SK-N-SH (cell line): Measurements from ENCODE around the gene EFTUD2. TPM values are rescaled to one million over a fixed set of nuclear protein-coding genes. Genes with fewer than 3 reads are reported as not detected.

Source experiments
- CTCF ChIA-PET: fragments of 300-600, 350-600 bp; formaldehyde crosslinking; extraction: SDS; loops from one replicate; lab custom pipeline; 2021; lab: Yijun Ruan, JAX
- POLR2A ChIA-PET: fragments of 350-600 bp; sonication (Branson Sonifier 250); formaldehyde crosslinking; extraction: SDS; loops from one replicate; lab custom pipeline; 2020; ENCODE audit warnings: antibody characterized with exemption, inconsistent platforms; lab: Yijun Ruan, JAX
- DNase-seq: peaks from one replicate; pipeline ENCODE4 v3.0.0; 2012
- H2AFZ ChIP-seq: fragments of 200-600 bp; sonication (generic); 2 replicates; pipeline ENCODE4 v1.8.1; 2016; ENCODE audit warnings: antibody characterized with exemption, mild to moderate bottlenecking, low read depth
- H3F3A ChIP-seq: fragments of 200-600 bp; sonication (generic); replicated peaks from 2 replicates; pipeline ENCODE3; 2016; ENCODE audit warnings: antibody characterized with exemption, mild to moderate bottlenecking; ENCODE audit not compliant: insufficient read depth
- H3K27ac ChIP-seq, 2 experiments: fragments of 200-500 bp in 1 of 2; fragments of 200-600 bp in 1 of 2; sonication (Bioruptor generic) in 1 of 2; sonication (generic), shearing (Covaris generic) in 1 of 2; 2 replicates each; pipeline versions ENCODE4 v1.5.1 to v1.6.1; 2014 to 2016; ENCODE audit warnings: low read depth in 2 of 2, inconsistent platforms in 1 of 2, low read length in 1 of 2, mild to moderate bottlenecking in 1 of 2, mixed read lengths in 1 of 2
- H3K27me3 ChIP-seq: fragments of 200-600 bp; sonication (generic), shearing (Covaris generic); 2 replicates; pipeline ENCODE4 v1.6.1; 2016; ENCODE audit warnings: mixed run types; ENCODE audit not compliant: insufficient read depth
- H3K36me3 ChIP-seq, 2 experiments: fragments of 200-500 bp in 1 of 2; fragments of 200-600 bp in 1 of 2; sonication (Bioruptor generic) in 1 of 2; sonication (generic) in 1 of 2; replicated peaks in 1 of 2; 2 replicates each; pipeline versions ENCODE3 to v1.5.1; 2014 to 2016; ENCODE audit warnings: low read length in 1 of 2, mild to moderate bottlenecking in 1 of 2; ENCODE audit not compliant: insufficient read depth in 2 of 2, control insufficient read depth in 1 of 2
- H3K4me1 ChIP-seq, 2 experiments: fragments of 200-500 bp in 1 of 2; fragments of 200-600 bp in 1 of 2; sonication (Bioruptor generic) in 1 of 2; sonication (generic), shearing (Covaris generic) in 1 of 2; 2 replicates each; pipeline versions ENCODE4 v1.5.1 to v1.6.1; 2014 to 2016; ENCODE audit warnings: low read depth in 1 of 2, low read length in 1 of 2, mixed run types in 1 of 2; ENCODE audit not compliant: insufficient read depth in 2 of 2, control insufficient read depth in 1 of 2
- H3K4me2 ChIP-seq: fragments of 200-600 bp; sonication (generic), shearing (Covaris generic); 2 replicates; pipeline ENCODE4 v1.6.1; 2017; ENCODE audit warnings: mixed run types
- H3K4me3 ChIP-seq, 2 experiments: fragments of 200-500 bp in 1 of 2; fragments of 200-600 bp in 1 of 2; sonication (Bioruptor generic) in 1 of 2; sonication (generic), shearing (Covaris generic) in 1 of 2; 2 replicates each; pipeline versions ENCODE4 v1.5.1 to v1.8.1; 2014 to 2016; ENCODE audit warnings: low read depth in 2 of 2, inconsistent platforms in 1 of 2, low read length in 1 of 2, mild to moderate bottlenecking in 1 of 2, mixed read lengths in 1 of 2, moderate library complexity in 1 of 2
- H3K79me2 ChIP-seq: fragments of 200-600 bp; sonication (generic); 2 replicates; pipeline ENCODE4 v1.8.1; 2017; ENCODE audit warnings: mild to moderate bottlenecking; ENCODE audit not compliant: insufficient read depth
- H3K9ac ChIP-seq: fragments of 200-600 bp; sonication (generic); 2 replicates; pipeline ENCODE4 v1.6.1; 2017; ENCODE audit warnings: mixed run types
- H3K9me2 ChIP-seq: fragments of 200-600 bp; sonication (generic); 2 replicates; pipeline ENCODE4 v1.6.1; 2017; ENCODE audit warnings: mixed run types
- H3K9me3 ChIP-seq: fragments of 200-600 bp; sonication (generic); 2 replicates; pipeline ENCODE4 v1.6.1; 2017; ENCODE audit warnings: mixed run types, mild to moderate bottlenecking, moderate library complexity
- H4K20me1 ChIP-seq: fragments of 200-600 bp; sonication (generic); 2 replicates; pipeline ENCODE4 v1.6.1; 2017; ENCODE audit warnings: mild to moderate bottlenecking, mixed run types; ENCODE audit not compliant: insufficient read depth
- CTCF ChIP-seq: fragments of 200-600 bp; sonication (generic); IDR thresholded peaks from 2 replicates; pipeline ENCODE4 v1.6.1; 2017; ENCODE audit warnings: antibody characterized with exemption, mild to moderate bottlenecking, moderate library complexity
- ELF1 ChIP-seq: IDR thresholded peaks from 2 replicates; pipeline ENCODE4 v1.4.0; 2012
- FOXJ3 ChIP-seq: sonication (generic); formaldehyde crosslinking; IDR thresholded peaks from 2 replicates; pipeline ENCODE4 v1.5.1; 2020; ENCODE audit warnings: mild to moderate bottlenecking, missing genetic modification reagents
- FOXM1 ChIP-seq: IDR thresholded peaks from 2 replicates; pipeline ENCODE4 v1.4.0; 2012; ENCODE audit warnings: low read depth, mild to moderate bottlenecking
- GABPA ChIP-seq: IDR thresholded peaks from 2 replicates; pipeline ENCODE4 v1.4.0; 2012; ENCODE audit warnings: low read depth, mild to moderate bottlenecking
- MXI1 ChIP-seq: IDR thresholded peaks from 2 replicates; pipeline ENCODE4 v1.6.1; 2012; ENCODE audit warnings: mild to moderate bottlenecking, low read depth, low read length, improper control_type of control experiment
- NRF1 ChIP-seq: IDR thresholded peaks from 2 replicates; pipeline ENCODE4 v1.6.1; 2012; ENCODE audit warnings: low read depth, mild to moderate bottlenecking, low read length
- RCOR1 ChIP-seq: fragments of 150-350 bp; IDR thresholded peaks from 2 replicates; pipeline ENCODE4 v1.6.1; 2017; ENCODE audit warnings: antibody characterized with exemption, low read length
- REST ChIP-seq: IDR thresholded peaks from 2 replicates; pipeline ENCODE4 v1.6.1; 2012; ENCODE audit warnings: mild to moderate bottlenecking, low read depth, low read length, moderate library complexity
- RFX5 ChIP-seq: IDR thresholded peaks from 2 replicates; pipeline ENCODE4 v1.6.1; 2012; ENCODE audit warnings: mild to moderate bottlenecking, improper control_type of control experiment, low read length
- SIN3A ChIP-seq: IDR thresholded peaks from 2 replicates; pipeline ENCODE4 v1.6.1; 2012; ENCODE audit warnings: low read depth, mild to moderate bottlenecking, low read length, moderate library complexity, borderline replicate concordance
- SMC3 ChIP-seq: IDR thresholded peaks from 2 replicates; pipeline ENCODE4 v1.6.1; 2012; ENCODE audit warnings: low read depth, low read length, improper control_type of control experiment
- TAF1 ChIP-seq: IDR thresholded peaks from 2 replicates; pipeline ENCODE4 v1.6.1; 2012; ENCODE audit warnings: low read depth, mild to moderate bottlenecking, low read length, moderate library complexity, borderline replicate concordance
- USF1 ChIP-seq: IDR thresholded peaks from 2 replicates; pipeline ENCODE4 v1.4.0; 2012; ENCODE audit warnings: low read depth, borderline replicate concordance
- WGBS: methylation state at CpG from one replicate; pipeline ENCODE4 v1.1.6; 2017; ENCODE audit warnings: low lambda C conversion rate; 5-methylcytosine and 5-hydroxymethylcytosine counted together
- polyA plus RNA-seq, 3 experiments: library from polyadenylated mRNA; depleted of rRNA; stranded (reverse); fragments of >200 nt; gene quantifications; 2 replicates each; pipeline ENCODE4 v1.2.3, GENCODE V29; 2012

Gene EFTUD2
- polyA plus RNA-seq, 1 of the 3 experiments (the other 2 are of a cell fraction): 82.9 TPM

GRCh38 chr17:44914148-44914547 lies 14.9 kb upstream of the EFTUD2 start:
- H3K36me3 ChIP-seq: no peaks in the 10 kb centered on the region
- no peaks in the 10 kb centered on the region for H3K79me2 ChIP-seq
- ChIA-PET CTCF (interaction anchor here (1.1 to 7.3 kb wide), 4 partner anchors 107 to 221 kb away, joined by 3 to 79 read pairs (median 8); partner anchors contain the start of gene ACBD4), POLR2A (no interaction called here)
- peaks cover 21% of the 10 kb centered on the region for H3F3A ChIP-seq
- TF ChIP-seq NRF1 (no peak), SMC3 (no peak), RFX5 (no peak), ELF1 (no peak), MXI1 (no peak), FOXJ3 (CRISPR knock-in tag) (no peak), GABPA (no peak), REST (no peak), CTCF (no peak), TAF1 (no peak), FOXM1 (no peak), SIN3A (no peak), USF1 (no peak), RCOR1 (no peak)
- H3K27ac ChIP-seq: no peak overlapping the region
- no peaks in the 10 kb centered on the region for H3K27me3 ChIP-seq
- no peaks in the 10 kb centered on the region for H3K9me3 ChIP-seq
- no peak overlapping the region for H2AFZ ChIP-seq
- H3K9me2 ChIP-seq: no peaks in the 10 kb centered on the region
- 94% methylated on average over 4 of the region's 4 CpGs for WGBS
- DNase-seq: no peak
- H3K4me1 ChIP-seq: peaks cover 14 to 29% of the 10 kb centered on the region in 2 experiments; a peak in 3 of 4 replicates
- no peak overlapping the region for H3K4me3 ChIP-seq
- no peak overlapping the region for H3K9ac ChIP-seq
- H3K4me2 ChIP-seq: no peak overlapping the region
- H4K20me1 ChIP-seq: no peaks in the 10 kb centered on the region
